ENCODE results near the gene CLCA2. TPM values are rescaled to one million over a fixed set of nuclear protein-coding genes. Genes with fewer than 3 reads are reported as not detected.

The CLCA2 gene
- total RNA-seq, 1 experiment from 2014 or later: not detected

DNA sequence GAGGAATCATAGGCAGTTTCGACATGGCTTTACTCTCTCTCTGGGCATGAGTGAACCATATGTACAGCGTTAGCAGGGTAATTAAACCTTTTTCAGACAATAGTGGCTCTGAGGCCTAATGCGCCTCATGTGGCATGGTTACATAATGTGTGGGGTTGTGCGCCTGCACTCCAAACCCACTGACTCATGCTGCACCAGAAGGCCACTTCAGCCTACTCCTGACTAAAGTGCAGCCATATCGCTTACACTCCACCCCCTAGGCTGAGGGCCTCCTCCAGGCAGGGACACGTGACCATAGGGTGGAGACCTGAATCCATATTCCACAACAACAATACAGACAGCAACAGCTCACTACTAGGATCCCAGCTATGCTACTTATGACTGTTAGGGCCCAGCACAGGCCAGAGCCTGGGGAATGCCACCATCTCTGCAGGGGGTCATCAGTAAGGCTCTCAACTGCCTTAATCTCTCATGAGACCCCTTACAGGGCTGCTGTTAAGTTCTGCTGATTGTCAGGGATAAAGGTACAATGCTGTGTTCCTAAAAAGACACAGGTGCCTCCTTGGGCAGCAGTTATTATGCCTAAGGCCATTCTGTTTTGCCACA, 14.5 kb upstream of the CLCA2 start:
- intact Hi-C loops (cut with micrococcal nuclease; ENCODE audit: unreplicated experiment): loop anchor here (10.0 kb wide), 1 partner anchor 65 kb away; no protein-coding TSS in a partner anchor
- no peaks in the 10 kb centered on the region for H3K27me3 ChIP-seq (replicated peaks; ENCODE audit: insufficient read depth, low read depth, low read length, poor library complexity)
- H3K36me3 ChIP-seq (ENCODE audit: insufficient read depth, low read length, poor library complexity, severe bottlenecking): no peaks in the 10 kb centered on the region
- no peak overlapping the region for H3K27ac ChIP-seq (ENCODE audit: low read depth, low read length, poor library complexity, severe bottlenecking)
- CTCF ChIA-PET: no interaction called here
- TF ChIP-seq EZH2 (IDR thresholded peaks at IDR 0.05; ENCODE audit: borderline replicate concordance, low read depth, low read length, poor library complexity, severe bottlenecking) (no peak), CTCF (conservative IDR thresholded peaks at IDR 0.05; ENCODE audit: low read depth, low read length) (no peak)
- no TSS peak for BruUV-seq (replicated peaks)
- POLR2A ChIA-PET (ENCODE audit: low non-redundant PET): interaction anchor here (0.5 kb wide), 1 partner anchor 17 kb away, joined by 6 read pairs; no protein-coding TSS in a partner anchor
- no peaks in the 10 kb centered on the region for H3K4me1 ChIP-seq (ENCODE audit: insufficient read depth, low read length, poor library complexity, severe bottlenecking)
- H3K9me3 ChIP-seq (ENCODE audit: low read depth, low read length, poor library complexity, severe bottlenecking): no peaks in the 10 kb centered on the region
- H3K4me3 ChIP-seq (ENCODE audit: low read depth, low read length, poor library complexity, severe bottlenecking): no peak overlapping the region
- DNase-seq (ENCODE audit: low spot score): peak; percentile 32

DNA sequence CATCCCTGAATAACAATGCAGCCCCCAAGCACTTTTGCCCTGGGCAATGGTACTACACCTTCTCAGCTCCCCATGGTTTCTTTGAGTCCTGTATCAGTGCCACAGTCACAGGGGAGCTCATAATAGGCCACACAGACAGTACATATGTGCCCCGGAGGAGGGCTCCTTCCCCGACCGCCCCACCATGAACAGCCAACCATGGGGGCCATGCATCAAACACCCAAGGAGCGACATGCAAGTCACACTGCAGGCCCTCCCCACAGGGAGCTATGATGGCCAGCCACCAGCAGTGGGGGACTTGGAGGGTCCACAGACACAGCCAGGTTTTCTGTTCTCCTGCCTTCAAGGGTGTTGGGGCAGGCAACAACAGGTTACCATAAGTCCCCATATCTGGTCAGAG, 13.1 kb upstream of the CLCA2 start:
- CTCF ChIA-PET: no interaction called here
- Histone ChIP-seq H3K9me3 (ENCODE audit: low read depth, low read length, poor library complexity, severe bottlenecking) (no peaks in the 10 kb centered on the region), H3K27ac (ENCODE audit: low read depth, low read length, poor library complexity, severe bottlenecking) (no peak overlapping the region), H3K4me1 (ENCODE audit: insufficient read depth, low read length, poor library complexity, severe bottlenecking) (no peaks in the 10 kb centered on the region), H3K4me3 (ENCODE audit: low read depth, low read length, poor library complexity, severe bottlenecking) (no peak overlapping the region), H3K27me3 (replicated peaks; ENCODE audit: insufficient read depth, low read depth, low read length, poor library complexity) (no peaks in the 10 kb centered on the region), H3K36me3 (ENCODE audit: insufficient read depth, low read length, poor library complexity, severe bottlenecking) (no peaks in the 10 kb centered on the region)
- POLR2A ChIA-PET (ENCODE audit: low non-redundant PET): no interaction called here
- TF ChIP-seq CTCF (conservative IDR thresholded peaks at IDR 0.05; ENCODE audit: low read depth, low read length): no peak
- no peak for TF ChIP-seq EZH2 (IDR thresholded peaks at IDR 0.05; ENCODE audit: borderline replicate concordance, low read depth, low read length, poor library complexity, severe bottlenecking)
- no TSS peak for BruUV-seq (replicated peaks)
- intact Hi-C loops (cut with micrococcal nuclease; ENCODE audit: unreplicated experiment): no loop called here
- DNase-seq (ENCODE audit: low spot score): no peak

GRCh38 chr1:86416343-86416742, 7.6 kb upstream of the CLCA2 start:
- no TSS peak for BruUV-seq (replicated peaks)
- intact Hi-C loops (cut with micrococcal nuclease; ENCODE audit: unreplicated experiment): no loop called here

More at GRCh38 chr1:86416343-86416742, 7.6 kb upstream of the CLCA2 start:
- no peaks in the 10 kb centered on the region for H3K27me3 ChIP-seq (replicated peaks; ENCODE audit: insufficient read depth, low read depth, low read length, poor library complexity)
- H3K4me3 ChIP-seq (ENCODE audit: low read depth, low read length, poor library complexity, severe bottlenecking): no peak overlapping the region
- no peaks in the 10 kb centered on the region for H3K9me3 ChIP-seq (ENCODE audit: low read depth, low read length, poor library complexity, severe bottlenecking)
- H3K27ac ChIP-seq (ENCODE audit: low read depth, low read length, poor library complexity, severe bottlenecking): no peak overlapping the region
- no peaks in the 10 kb centered on the region for H3K36me3 ChIP-seq (ENCODE audit: insufficient read depth, low read length, poor library complexity, severe bottlenecking)
- no peaks in the 10 kb centered on the region for H3K4me1 ChIP-seq (ENCODE audit: insufficient read depth, low read length, poor library complexity, severe bottlenecking)
- DNase-seq (ENCODE audit: low spot score): no peak
- POLR2A ChIA-PET (ENCODE audit: low non-redundant PET): no interaction called here
- CTCF ChIA-PET: no interaction called here
- TF ChIP-seq CTCF (conservative IDR thresholded peaks at IDR 0.05; ENCODE audit: low read depth, low read length) (no peak), EZH2 (IDR thresholded peaks at IDR 0.05; ENCODE audit: borderline replicate concordance, low read depth, low read length, poor library complexity, severe bottlenecking) (no peak)

Data from A673 (cell line).